Neural progenitor cell (in vitro differentiated cells): Measurements from ENCODE around the gene CCDC78. TPM values are rescaled to one million over a fixed set of nuclear protein-coding genes. Genes with fewer than 3 reads are reported as not detected.

Experiments
- DNase-seq: peaks from one replicate; pipeline ENCODE4 v3.0.0-alpha.2; 2016; ENCODE audit warnings: low spot score
- H2AFZ ChIP-seq: fragments of 200-600 bp; sonication (generic); replicated peaks from 2 replicates; pipeline ENCODE4 v1.6.1; 2016; ENCODE audit warnings: antibody characterized with exemption
- H3F3A ChIP-seq: fragments of 200-600 bp; sonication (generic); 2 replicates; pipeline ENCODE4 v1.6.1; 2016; ENCODE audit warnings: antibody characterized with exemption, low read depth
- H3K27ac ChIP-seq: fragments of 200-600 bp; sonication (generic); 2 replicates; pipeline ENCODE4 v1.5.1; 2016; ENCODE audit warnings: mild to moderate bottlenecking
- H3K27me3 ChIP-seq: fragments of 200-600 bp; sonication (generic); 2 replicates; pipeline ENCODE4 v1.6.1; 2016; ENCODE audit warnings: mild to moderate bottlenecking, moderate library complexity
- H3K36me3 ChIP-seq: fragments of 200-600 bp; sonication (generic); 2 replicates; pipeline ENCODE4 v1.5.1; 2016
- H3K4me1 ChIP-seq: fragments of 200-600 bp; sonication (generic); 2 replicates; pipeline ENCODE4 v1.6.1; 2016; ENCODE audit warnings: mixed run types
- H3K4me2 ChIP-seq: fragments of 200-600 bp; sonication (generic); 2 replicates; pipeline ENCODE4 v1.6.1; 2016
- H3K4me3 ChIP-seq: fragments of 200-600 bp; sonication (generic); 2 replicates; pipeline ENCODE4 v1.5.1; 2016
- H3K79me2 ChIP-seq: fragments of 200-600 bp; sonication (generic); 2 replicates; pipeline ENCODE4 v1.6.1; 2016; ENCODE audit warnings: low read depth
- H3K9ac ChIP-seq: fragments of 200-600 bp; sonication (generic); 2 replicates; pipeline ENCODE4 v1.6.1; 2016
- H3K9me3 ChIP-seq: fragments of 200-600 bp; sonication (generic); 2 replicates; pipeline ENCODE4 v1.5.1; 2016; ENCODE audit warnings: low read depth
- H4K20me1 ChIP-seq: fragments of 200-600 bp; sonication (generic); 2 replicates; pipeline ENCODE4 v1.6.1; 2016; ENCODE audit warnings: low read depth
- H3K27ac Mint-ChIP-seq: 3 replicates; pipeline ENCODE4 v1.8.0; 2021; ENCODE audit warnings: mixed read lengths
- H3K27me3 Mint-ChIP-seq: 2 replicates; pipeline ENCODE4 v1.8.0; 2022; ENCODE audit warnings: low read depth, mild to moderate bottlenecking, inconsistent platforms, moderate library complexity, mixed read lengths; ENCODE audit not compliant: insufficient read depth
- H3K36me3 Mint-ChIP-seq: 3 replicates; pipeline ENCODE4 v1.8.0; 2021; ENCODE audit warnings: mixed read lengths
- H3K4me1 Mint-ChIP-seq: 3 replicates; pipeline ENCODE4 v1.8.0; 2021; ENCODE audit warnings: mixed read lengths
- H3K4me3 Mint-ChIP-seq: 3 replicates; pipeline ENCODE4 v1.8.0; 2021; ENCODE audit warnings: mild to moderate bottlenecking, moderate library complexity, mixed read lengths
- H3K9me3 Mint-ChIP-seq: 3 replicates; pipeline ENCODE4 v1.8.0; 2020; ENCODE audit warnings: mixed read lengths
- EZH2 ChIP-seq: fragments of 200-600 bp; sonication (generic); IDR thresholded peaks from 2 replicates; pipeline ENCODE4 v1.6.1; 2017; ENCODE audit warnings: antibody characterized with exemption, mild to moderate bottlenecking, moderate library complexity
- EZH2phosphoT487 ChIP-seq: fragments of 200-600 bp; sonication (generic); IDR thresholded peaks from 2 replicates; pipeline ENCODE4 v1.6.1; 2017; ENCODE audit warnings: antibody characterized with exemption
- total RNA-seq: library from RNA; depleted of rRNA; stranded (reverse); fragments of >200 nt; gene quantifications from 2 replicates; pipeline ENCODE4 v1.2.3, GENCODE V29; 2015; ENCODE audit warnings: low replicate concordance
- TF ChIP-seq, protein P1 (sequence below): fragments of 200-600 bp; sonication (generic); IDR thresholded peaks from 2 replicates; pipeline ENCODE4 v1.5.1; 2017; ENCODE audit warnings: antibody characterized with exemption, mild to moderate bottlenecking

The CCDC78 gene
- total RNA-seq, 1 donor from 2014 or later, result 0.67 TPM

DNA sequence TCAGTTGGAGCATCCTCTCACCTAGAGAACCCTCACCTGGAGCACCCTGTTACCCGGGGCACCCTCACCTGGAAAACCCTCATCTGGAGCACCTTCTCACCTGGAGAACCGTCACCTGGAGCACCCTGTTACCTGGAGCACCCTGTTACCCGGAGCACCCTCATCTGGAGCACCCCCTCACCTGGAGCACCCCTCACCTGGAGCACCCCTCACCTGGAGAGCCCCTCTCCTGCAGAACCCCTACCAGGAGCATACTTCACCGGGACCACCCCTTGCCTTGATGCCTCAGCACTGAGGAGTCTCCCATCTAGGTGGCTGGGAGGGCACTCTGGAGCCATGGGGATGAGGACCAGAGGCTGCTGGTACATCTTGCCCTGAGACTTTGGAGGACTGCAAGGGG is 17.3 kb downstream of the CCDC78 start:
- Histone ChIP-seq H3K4me2 (no peak overlapping the region), H3K9me3 (no peaks in the 10 kb centered on the region), H3K9ac (no peak overlapping the region), H2AFZ (no peak overlapping the region), H3K4me1 (peaks cover 6% of the 10 kb centered on the region), H3K4me3 (no peak overlapping the region), H3K27ac (no peak overlapping the region), H4K20me1 (peaks cover 38% of the 10 kb centered on the region), H3K36me3 (no peaks in the 10 kb centered on the region), H3K79me2 (no peaks in the 10 kb centered on the region), H3F3A (peaks cover 34% of the 10 kb centered on the region), H3K27me3 (peaks cover 99% of the 10 kb centered on the region)
- Mint-ChIP-seq H3K36me3 (no peaks in the 10 kb centered on the region), H3K4me1 (peaks cover 38% of the 10 kb centered on the region), H3K27ac (no peak overlapping the region), H3K4me3 (peak overlapping the region; percentile 78), H3K27me3 (peaks cover 35% of the 10 kb centered on the region), H3K9me3 (no peaks in the 10 kb centered on the region)
- no peak for TF ChIP-seq EZH2phosphoT487
- TF ChIP-seq, protein P1, sequence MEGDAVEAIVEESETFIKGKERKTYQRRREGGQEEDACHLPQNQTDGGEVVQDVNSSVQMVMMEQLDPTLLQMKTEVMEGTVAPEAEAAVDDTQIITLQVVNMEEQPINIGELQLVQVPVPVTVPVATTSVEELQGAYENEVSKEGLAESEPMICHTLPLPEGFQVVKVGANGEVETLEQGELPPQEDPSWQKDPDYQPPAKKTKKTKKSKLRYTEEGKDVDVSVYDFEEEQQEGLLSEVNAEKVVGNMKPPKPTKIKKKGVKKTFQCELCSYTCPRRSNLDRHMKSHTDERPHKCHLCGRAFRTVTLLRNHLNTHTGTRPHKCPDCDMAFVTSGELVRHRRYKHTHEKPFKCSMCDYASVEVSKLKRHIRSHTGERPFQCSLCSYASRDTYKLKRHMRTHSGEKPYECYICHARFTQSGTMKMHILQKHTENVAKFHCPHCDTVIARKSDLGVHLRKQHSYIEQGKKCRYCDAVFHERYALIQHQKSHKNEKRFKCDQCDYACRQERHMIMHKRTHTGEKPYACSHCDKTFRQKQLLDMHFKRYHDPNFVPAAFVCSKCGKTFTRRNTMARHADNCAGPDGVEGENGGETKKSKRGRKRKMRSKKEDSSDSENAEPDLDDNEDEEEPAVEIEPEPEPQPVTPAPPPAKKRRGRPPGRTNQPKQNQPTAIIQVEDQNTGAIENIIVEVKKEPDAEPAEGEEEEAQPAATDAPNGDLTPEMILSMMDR, result no peak
- TF ChIP-seq EZH2, result no peak
- no peak for DNase-seq

DNA sequence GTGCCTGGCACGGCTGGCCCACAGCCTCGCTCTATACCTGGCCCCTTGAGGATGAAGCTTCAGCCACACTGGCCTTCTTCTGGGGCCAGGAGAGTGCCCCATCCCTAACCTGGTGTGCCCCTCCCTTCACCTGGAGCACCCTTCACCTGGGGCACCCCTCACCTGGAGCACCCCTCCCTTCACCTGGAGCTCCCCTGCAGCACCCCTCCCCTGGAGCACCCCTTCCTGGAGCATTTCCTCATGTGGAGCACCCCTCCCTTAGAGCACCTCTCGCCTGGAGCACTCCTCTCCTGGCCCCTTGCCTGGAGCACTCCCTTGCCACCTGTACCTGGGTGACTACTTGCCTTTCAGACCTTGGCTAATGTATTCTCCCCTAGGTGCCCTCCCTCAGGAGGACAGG is 18.2 kb downstream of the CCDC78 start:
- H3K36me3 Mint-ChIP-seq, result no peaks in the 10 kb centered on the region
- Histone ChIP-seq H3K4me3 (no peak overlapping the region), H3K27ac (no peak overlapping the region), H3K79me2 (no peaks in the 10 kb centered on the region), H3K4me1 (peaks cover 6% of the 10 kb centered on the region), H4K20me1 (peaks cover 48% of the 10 kb centered on the region), H3K9ac (no peak overlapping the region), H3F3A (peaks cover 29% of the 10 kb centered on the region), H2AFZ (no peak overlapping the region), H3K36me3 (no peaks in the 10 kb centered on the region), H3K9me3 (no peaks in the 10 kb centered on the region), H3K27me3 (peaks cover 99% of the 10 kb centered on the region), H3K4me2 (no peak overlapping the region)
- H3K9me3 Mint-ChIP-seq, result no peaks in the 10 kb centered on the region
- no peak overlapping the region for H3K27ac Mint-ChIP-seq
- TF ChIP-seq, protein P1, result no peak
- TF ChIP-seq EZH2phosphoT487 (no peak), EZH2 (no peak)
- H3K27me3 Mint-ChIP-seq, result peaks cover 39% of the 10 kb centered on the region
- no peak for DNase-seq
- H3K4me1 Mint-ChIP-seq, result peaks cover 34% of the 10 kb centered on the region
- peak overlapping the region; percentile 63 for H3K4me3 Mint-ChIP-seq

- no peaks in the 10 kb centered on the region for H3K79me2 ChIP-seq
- DNase-seq, result no peak
- no peaks in the 10 kb centered on the region for H3K9me3 Mint-ChIP-seq
- no peaks in the 10 kb centered on the region for H3K9me3 ChIP-seq
- peaks cover 99% of the 10 kb centered on the region for H3K27me3 ChIP-seq
- no peak overlapping the region for H3K27ac ChIP-seq
- H3K4me2 ChIP-seq, result no peak overlapping the region
- no peak overlapping the region for H3K9ac ChIP-seq
- no peak overlapping the region for H3K27ac Mint-ChIP-seq
- peaks cover 57% of the 10 kb centered on the region for H4K20me1 ChIP-seq
- no peak for TF ChIP-seq EZH2phosphoT487
- TF ChIP-seq, protein P1, result no peak
- no peak for TF ChIP-seq EZH2
- H3K4me3 Mint-ChIP-seq, result peak overlapping the region; percentile 74
- H3K36me3 ChIP-seq, result no peaks in the 10 kb centered on the region
- no peaks in the 10 kb centered on the region for H3K36me3 Mint-ChIP-seq
- peaks cover 20% of the 10 kb centered on the region for H3F3A ChIP-seq
- H3K4me3 ChIP-seq, result no peak overlapping the region
- peaks cover 47% of the 10 kb centered on the region for H3K27me3 Mint-ChIP-seq
- no peak overlapping the region for H2AFZ ChIP-seq
- peaks cover 6% of the 10 kb centered on the region for H3K4me1 ChIP-seq
- H3K4me1 Mint-ChIP-seq, result peaks cover 28% of the 10 kb centered on the region
Observed at GRCh38 chr16:707062-707538, 19.1 kb downstream of the CCDC78 start.
